Liver (tissue), 9 donors: ENCODE data around the gene PPM1E. TPM values are rescaled to one million over a fixed set of nuclear protein-coding genes. Genes with fewer than 3 reads are reported as not detected.

Experiments used
- DNase-seq: peaks from one replicate; pipeline ENCODE4 v3.0.0-alpha.2; 2017; ENCODE audit warnings: low spot score
- H3K27ac ChIP-seq, 2 donors: one replicate each; pipeline ENCODE4 v1.7.0; 2013; ENCODE audit warnings: inconsistent platforms in 2 of 2, low read length in 2 of 2, control low read depth in 1 of 2, low read depth in 1 of 2, mild to moderate bottlenecking in 1 of 2
- H3K27me3 ChIP-seq, 4 donors: one replicate each; pipeline versions ENCODE4 v1.6.1 to v1.7.0; 2013; ENCODE audit warnings: low read length in 3 of 4, inconsistent platforms in 1 of 4, mild to moderate bottlenecking in 1 of 4, moderate library complexity in 1 of 4; ENCODE audit not compliant: control insufficient read depth in 4 of 4, insufficient read depth in 4 of 4
- H3K36me3 ChIP-seq, 4 donors: one replicate each; pipeline versions ENCODE4 v1.6.1 to v1.7.0; 2013; ENCODE audit warnings: low read length in 3 of 4, mild to moderate bottlenecking in 3 of 4, low read depth in 1 of 4, moderate library complexity in 1 of 4; ENCODE audit not compliant: control insufficient read depth in 4 of 4, insufficient read depth in 3 of 4
- H3K4me1 ChIP-seq, 4 donors: one replicate each; pipeline versions ENCODE4 v1.6.1 to v1.7.0; 2013; ENCODE audit warnings: low read length in 3 of 4, mild to moderate bottlenecking in 3 of 4, moderate library complexity in 1 of 4; ENCODE audit not compliant: control insufficient read depth in 4 of 4, insufficient read depth in 4 of 4
- H3K4me3 ChIP-seq, 3 donors: one replicate each; pipeline versions ENCODE4 v1.6.1 to v1.7.0; 2013; ENCODE audit warnings: low read length in 3 of 3, control low read depth in 1 of 3, low read depth in 1 of 3, mild to moderate bottlenecking in 1 of 3
- H3K9ac ChIP-seq, 2 donors: one replicate each; pipeline ENCODE4 v1.7.0; 2013; ENCODE audit warnings: low read length in 2 of 2, mild to moderate bottlenecking in 2 of 2, moderate library complexity in 2 of 2, control low read depth in 1 of 2, low read depth in 1 of 2
- H3K9me3 ChIP-seq, 4 donors: one replicate each; pipeline versions ENCODE4 v1.6.1 to v1.7.0; 2013; ENCODE audit warnings: low read length in 3 of 4; ENCODE audit not compliant: control insufficient read depth in 4 of 4
- CTCF ChIP-seq: fragments of 150-350 bp; IDR thresholded peaks from 2 replicates; pipeline ENCODE4 v1.5.1; 2017; ENCODE audit warnings: improper control_type of control experiment, low read depth, low read length; ENCODE audit not compliant: missing input control
- EGR1 ChIP-seq, 2 donors: IDR thresholded peaks; 2 replicates each; pipeline ENCODE4 v1.6.1; 2016 to 2018; ENCODE audit warnings: antibody characterized with exemption in 2 of 2, low read depth in 2 of 2
- FOXA1 ChIP-seq: IDR thresholded peaks from 2 replicates; pipeline ENCODE4 v1.6.1; 2016; ENCODE audit warnings: antibody characterized with exemption
- FOXA2 ChIP-seq: IDR thresholded peaks from 2 replicates; pipeline ENCODE4 v1.6.1; 2016; ENCODE audit warnings: antibody characterized with exemption
- GABPA ChIP-seq, 2 donors: IDR thresholded peaks in 1 of 2; conservative IDR thresholded peaks in 1 of 2; 2 replicates each; pipeline ENCODE4 v1.6.1; 2016; ENCODE audit warnings: antibody characterized with exemption in 2 of 2, mild to moderate bottlenecking in 1 of 2, moderate library complexity in 1 of 2
- HNF4A ChIP-seq, 2 donors: conservative IDR thresholded peaks; 2 replicates each; pipeline ENCODE4 v1.6.1; 2016; ENCODE audit warnings: antibody characterized with exemption in 2 of 2, mild to moderate bottlenecking in 2 of 2
- JUND ChIP-seq, 2 donors: IDR thresholded peaks; 2 replicates each; pipeline ENCODE4 v1.6.1; 2016; ENCODE audit warnings: antibody characterized with exemption in 2 of 2
- MAX ChIP-seq: IDR thresholded peaks from 2 replicates; pipeline ENCODE4 v1.6.1; 2016; ENCODE audit warnings: antibody characterized with exemption
- NR2F2 ChIP-seq: IDR thresholded peaks from 2 replicates; pipeline ENCODE4 v1.6.1; 2016; ENCODE audit warnings: antibody characterized with exemption
- RAD21 ChIP-seq, 2 donors: IDR thresholded peaks; 2 replicates each; pipeline ENCODE4 v1.6.1; 2016; ENCODE audit warnings: antibody characterized with exemption in 2 of 2, mild to moderate bottlenecking in 2 of 2
- REST ChIP-seq: IDR thresholded peaks from 2 replicates; pipeline ENCODE4 v1.6.1; 2016; ENCODE audit warnings: antibody characterized with exemption, mild to moderate bottlenecking
- RXRA ChIP-seq, 2 donors: IDR thresholded peaks; 2 replicates each; pipeline ENCODE4 v1.6.1; 2017 to 2018; ENCODE audit warnings: antibody characterized with exemption in 2 of 2, mild to moderate bottlenecking in 1 of 2
- SP1 ChIP-seq: IDR thresholded peaks from 2 replicates; pipeline ENCODE4 v1.6.1; 2018; ENCODE audit warnings: antibody characterized with exemption, mild to moderate bottlenecking
- TAF1 ChIP-seq: conservative IDR thresholded peaks from 2 replicates; pipeline ENCODE4 v1.6.1; 2016; ENCODE audit warnings: antibody characterized with exemption, mild to moderate bottlenecking
- YY1 ChIP-seq: IDR thresholded peaks from 2 replicates; pipeline ENCODE4 v1.6.1; 2016; ENCODE audit warnings: antibody characterized with exemption, mild to moderate bottlenecking
- ZBTB33 ChIP-seq: IDR thresholded peaks from 2 replicates; pipeline ENCODE4 v1.6.1; 2016; ENCODE audit warnings: antibody characterized with exemption
- WGBS: extraction: QIAGEN DNeasy Blood & Tissue Kit; methylation state at CpG from one replicate; pipeline ENCODE4 v1.1.7; 2013; 5-methylcytosine and 5-hydroxymethylcytosine counted together
- polyA plus RNA-seq, 2 donors: library from polyadenylated mRNA; stranded (reverse) in 1 of 2; unstranded in 1 of 2; fragments of 200-250 nt in 1 of 2; fragments of >200 nt in 1 of 2; fragmentation: Nextera tagmentation in 1 of 2; extraction: Ambion mirVana in 1 of 2; gene quantifications; one replicate each; pipeline versions ENCODE4 v1.2.1 to v1.2.3, GENCODE V29; 2013 to 2015
- total RNA-seq, 2 donors: library from RNA; depleted of rRNA; stranded (reverse); fragments of >200 nt; gene quantifications; one replicate each; pipeline ENCODE4 v1.2.3, GENCODE V29; 2014
- donor health status: healthy.
- donor health status: healthy.
- donor health status: healthy.
- donor health status: healthy.
- donor health status: healthy.

PPM1E gene
- total and polyA plus RNA-seq, 4 donors = 0.25 to 0.61 (median 0.50) TPM; not detected in 1

- no peak for TF ChIP-seq RAD21 (IDR thresholded peaks at IDR 0.05)
- no peak for TF ChIP-seq MAX
- TF ChIP-seq EGR1 (IDR thresholded peaks at IDR 0.05; ENCODE audit: low read depth in 2 of 2) = no peak
- no peak for TF ChIP-seq CTCF
- no peak for TF ChIP-seq HNF4A (conservative IDR thresholded peaks at IDR 0.05)
- TF ChIP-seq FOXA2 = no peak
- TF ChIP-seq GABPA (IDR thresholded peaks at IDR 0.05 in 1 of 2, conservative IDR thresholded peaks at IDR 0.05 in 1 of 2) = no peak
- no peak for TF ChIP-seq TAF1
- no peak for TF ChIP-seq ZBTB33
- no peak for TF ChIP-seq YY1
- TF ChIP-seq NR2F2 = no peak
- TF ChIP-seq REST = no peak
- DNase-seq = no peak
- Histone ChIP-seq H3K4me3 (no peak overlapping the region), H3K4me1 (no peaks in the 10 kb centered on the region), H3K9me3 (no peaks in the 10 kb centered on the region), H3K27ac (no peak overlapping the region), H3K9ac (no peak overlapping the region), H3K36me3 (no peaks in the 10 kb centered on the region), H3K27me3 (no peaks in the 10 kb centered on the region)
- 93% methylated on average over 3 of the region's 3 CpGs for WGBS
Observed at GRCh38 chr17:58982626-58983025, 227.0 kb downstream of the PPM1E start.

- H3K27ac ChIP-seq = no peak overlapping the region
- no peak for TF ChIP-seq FOXA1
- TF ChIP-seq GABPA (IDR thresholded peaks at IDR 0.05 in 1 of 2, conservative IDR thresholded peaks at IDR 0.05 in 1 of 2) = no peak
- no peak for TF ChIP-seq JUND (IDR thresholded peaks at IDR 0.05)
- no peak for TF ChIP-seq ZBTB33
- TF ChIP-seq RAD21 (IDR thresholded peaks at IDR 0.05) = no peak
- no peak for TF ChIP-seq YY1
- no peak for TF ChIP-seq SP1
- no peak for TF ChIP-seq EGR1 (IDR thresholded peaks at IDR 0.05; ENCODE audit: low read depth in 2 of 2)
- TF ChIP-seq RXRA (IDR thresholded peaks at IDR 0.05) = no peak
- H3K9me3 ChIP-seq = no peaks in the 10 kb centered on the region
- H3K27me3 ChIP-seq = no peaks in the 10 kb centered on the region
- 79% methylated on average over 6 of the region's 6 CpGs for WGBS
- H3K4me1 ChIP-seq = no peaks in the 10 kb centered on the region
- no peak overlapping the region for H3K9ac ChIP-seq
- no peaks in the 10 kb centered on the region for H3K36me3 ChIP-seq
- H3K4me3 ChIP-seq = no peak overlapping the region
- no peak for DNase-seq
Observed at GRCh38 chr17:58985367-58985766, 229.7 kb downstream of the PPM1E start.
